ENCODE data around the gene PRKAG2.

- no peak for TF ChIP-seq CTCF (IDR thresholded peaks at IDR 0.05)
- no peak for TF ChIP-seq POLR2A (IDR thresholded peaks at IDR 0.05)
Measured at GRCh38 chr7:151648429-151648828, 228.5 kb downstream of the PRKAG2 start.

Data from lower leg skin (tissue), 3 donors.